ENCODE data around the gene CRIM1. TPM values are rescaled to one million over a fixed set of nuclear protein-coding genes. Genes with fewer than 3 reads are reported as not detected.

The CRIM1 gene
- total RNA-seq, 4 donors from 2014 or later: 16.4 to 107 (median 29.9) TPM

GRCh38 chr2:36479406-36479805 is 123.8 kb downstream of the CRIM1 start:
- Histone ChIP-seq H3K27me3 (no peaks in the 10 kb centered on the region), H3K36me3 (peaks cover 0 to 88% (median 6%) of the 10 kb centered on the region in 3 donors), H3K27ac (no peak overlapping the region), H3K4me1 (peaks cover 0 to 18% (median 11%) of the 10 kb centered on the region in 3 donors), H3K9me3 (peaks cover 0 to 21% (median 5%) of the 10 kb centered on the region in 3 donors), H3K4me3 (no peak overlapping the region)
- intact Hi-C loops (cut with DNase I): no loop called here
- WGBS, 2 donors: 90 to 94% methylated on average over 9 to 14 of the region's 16 CpGs
- no peak for TF ChIP-seq POLR2A (IDR thresholded peaks at IDR 0.05)
- TF ChIP-seq CTCF (IDR thresholded peaks at IDR 0.05): no peak
- no peak for DNase-seq

- Histone ChIP-seq H3K27ac (no peak overlapping the region), H3K4me1 (peaks cover 0 to 24% (median 17%) of the 10 kb centered on the region in 3 donors), H3K36me3 (peaks cover 0 to 87% (median 6%) of the 10 kb centered on the region in 3 donors), H3K9me3 (peaks cover 0 to 15% (median under 1%) of the 10 kb centered on the region in 3 donors), H3K4me3 (no peak overlapping the region), H3K27me3 (no peaks in the 10 kb centered on the region)
- TF ChIP-seq POLR2A (IDR thresholded peaks at IDR 0.05) (no peak), CTCF (IDR thresholded peaks at IDR 0.05) (no peak)
- intact Hi-C loops (cut with DNase I): no loop called here
- DNase-seq: no peak
- 87 to 91% methylated on average over 5 of the region's 5 CpGs for WGBS, 2 donors
Observed at GRCh38 chr2:36480028-36480427, 124.5 kb downstream of the CRIM1 start.

GRCh38 chr2:36480636-36481035 is 125.1 kb downstream of the CRIM1 start:
- 79 to 84% methylated on average over 2 of the region's 2 CpGs for WGBS, 2 donors
- H3K27ac ChIP-seq: no peak overlapping the region

GRCh38 chr2:36481709-36482108 is 126.1 kb downstream of the CRIM1 start:
- TF ChIP-seq POLR2A (IDR thresholded peaks at IDR 0.05) (no peak), CTCF (IDR thresholded peaks at IDR 0.05) (no peak)
- no peak overlapping the region for H3K27ac ChIP-seq
- DNase-seq: no peak
- intact Hi-C loops (cut with DNase I): no loop called here
- H3K4me1 ChIP-seq: peaks cover 8 to 41% (median 32%) of the 10 kb centered on the region in 3 donors
- WGBS, 2 donors: 94 to 95% methylated on average over 5 of the region's 5 CpGs
- no peak overlapping the region for H3K4me3 ChIP-seq
- H3K36me3 ChIP-seq: peaks cover 0 to 76% (median 6%) of the 10 kb centered on the region in 3 donors
- H3K9me3 ChIP-seq: no peaks in the 10 kb centered on the region
- no peaks in the 10 kb centered on the region for H3K27me3 ChIP-seq

More at GRCh38 chr2:36480636-36481035, 125.1 kb downstream of the CRIM1 start:
- intact Hi-C loops (cut with DNase I): no loop called here
- peaks cover 0 to 85% (median 6%) of the 10 kb centered on the region in 3 donors for H3K36me3 ChIP-seq
- no peaks in the 10 kb centered on the region for H3K27me3 ChIP-seq
- DNase-seq: no peak
- TF ChIP-seq CTCF (IDR thresholded peaks at IDR 0.05): no peak
- H3K9me3 ChIP-seq: peaks cover 0 to 9% (median 0%) of the 10 kb centered on the region in 3 donors
- peaks cover 0 to 30% (median 21%) of the 10 kb centered on the region in 3 donors for H3K4me1 ChIP-seq
- H3K4me3 ChIP-seq: no peak overlapping the region

GRCh38 chr2:36482576-36483214 is 127.1 kb downstream of the CRIM1 start:
- H3K4me3 ChIP-seq: no peak overlapping the region
- 77 to 78% methylated on average over 4 of the region's 4 CpGs for WGBS, 2 donors
- no peaks in the 10 kb centered on the region for H3K9me3 ChIP-seq
- no peak for TF ChIP-seq CTCF (IDR thresholded peaks at IDR 0.05)
- TF ChIP-seq POLR2A (IDR thresholded peaks at IDR 0.05): no peak
- no peak for DNase-seq
- H3K27ac ChIP-seq: no peak overlapping the region
- H3K36me3 ChIP-seq: peaks cover 0 to 66% (median 6%) of the 10 kb centered on the region in 3 donors
- no peaks in the 10 kb centered on the region for H3K27me3 ChIP-seq
- intact Hi-C loops (cut with DNase I): no loop called here
- H3K4me1 ChIP-seq: peaks cover 10 to 45% (median 32%) of the 10 kb centered on the region in 3 donors
